ENCODE data around the gene CSNK1A1.

- TF ChIP-seq, protein P1, sequence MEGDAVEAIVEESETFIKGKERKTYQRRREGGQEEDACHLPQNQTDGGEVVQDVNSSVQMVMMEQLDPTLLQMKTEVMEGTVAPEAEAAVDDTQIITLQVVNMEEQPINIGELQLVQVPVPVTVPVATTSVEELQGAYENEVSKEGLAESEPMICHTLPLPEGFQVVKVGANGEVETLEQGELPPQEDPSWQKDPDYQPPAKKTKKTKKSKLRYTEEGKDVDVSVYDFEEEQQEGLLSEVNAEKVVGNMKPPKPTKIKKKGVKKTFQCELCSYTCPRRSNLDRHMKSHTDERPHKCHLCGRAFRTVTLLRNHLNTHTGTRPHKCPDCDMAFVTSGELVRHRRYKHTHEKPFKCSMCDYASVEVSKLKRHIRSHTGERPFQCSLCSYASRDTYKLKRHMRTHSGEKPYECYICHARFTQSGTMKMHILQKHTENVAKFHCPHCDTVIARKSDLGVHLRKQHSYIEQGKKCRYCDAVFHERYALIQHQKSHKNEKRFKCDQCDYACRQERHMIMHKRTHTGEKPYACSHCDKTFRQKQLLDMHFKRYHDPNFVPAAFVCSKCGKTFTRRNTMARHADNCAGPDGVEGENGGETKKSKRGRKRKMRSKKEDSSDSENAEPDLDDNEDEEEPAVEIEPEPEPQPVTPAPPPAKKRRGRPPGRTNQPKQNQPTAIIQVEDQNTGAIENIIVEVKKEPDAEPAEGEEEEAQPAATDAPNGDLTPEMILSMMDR (IDR thresholded peaks at IDR 0.05), result no peak
- TF ChIP-seq POLR2A (IDR thresholded peaks at IDR 0.05), result no peak
- no peak for TF ChIP-seq POLR2AphosphoS5 (IDR thresholded peaks at IDR 0.05)
Measured at GRCh38 chr5:149585910-149586309, 34.7 kb upstream of the CSNK1A1 start.
